Panc1 (cell line): ENCODE measurements around the gene LMAN2. TPM values are rescaled to one million over a fixed set of nuclear protein-coding genes. Genes with fewer than 3 reads are reported as not detected.
A peak's percentile ranks its signal among the peaks of the same experiment; 100 is the strongest.

ENCODE experiments used
- ATAC-seq: fragments of 200-7000 bp; cut with Tn5 transposase; 2 replicates; pipeline ENCODE4 v1.9.1; 2020; ENCODE audit warnings: mild to moderate bottlenecking, moderate library complexity
- BruUV-seq: library from RNA; stranded (reverse); fragments of 400-500 nt; replicated peaks from 2 replicates; lab custom pipeline; 2021; lab: Mats Ljungman, UMichigan
- CTCF ChIA-PET: fragments of 300-600 bp; sonication (Branson Sonifier 250); formaldehyde crosslinking; loops from one replicate; lab custom pipeline; 2022; ENCODE audit warnings: antibody characterized with exemption; lab: Charles Lee
- POLR2A ChIA-PET: fragments of 300-600 bp; sonication (Branson Sonifier 250); formaldehyde crosslinking; loops from one replicate; lab custom pipeline; 2022; ENCODE audit warnings: antibody characterized with exemption; lab: Charles Lee
- DNase-seq: peaks from one replicate; pipeline ENCODE4 v3.0.0-alpha.2; 2010; ENCODE audit warnings: low read depth, low spot score
- H3K27ac ChIP-seq: 2 replicates; pipeline ENCODE4 v1.5.1; 2011; ENCODE audit warnings: mild to moderate bottlenecking, low read length, inconsistent platforms
- H3K27me3 ChIP-seq: fragments of 200-500 bp; sonication (Bioruptor generic); 2 replicates; pipeline ENCODE4 v1.6.0; 2014; ENCODE audit warnings: low read length, inconsistent platforms; ENCODE audit not compliant: control insufficient read depth, insufficient read depth
- H3K36me3 ChIP-seq: fragments of 200-500 bp; sonication (Bioruptor generic); 2 replicates; pipeline ENCODE4 v1.5.1; 2014; ENCODE audit warnings: inconsistent platforms, mild to moderate bottlenecking, low read length, moderate library complexity; ENCODE audit not compliant: control insufficient read depth, insufficient read depth
- H3K4me1 ChIP-seq: 2 replicates; pipeline ENCODE4 v1.5.1; 2011; ENCODE audit warnings: inconsistent platforms, mild to moderate bottlenecking, low read length, moderate library complexity; ENCODE audit not compliant: control insufficient read depth, insufficient read depth
- H3K4me3 ChIP-seq, 2 experiments: 2 replicates each; pipeline ENCODE4 v1.5.1; 2011 to 2012; ENCODE audit warnings: low read depth in 2 of 2, low read length in 2 of 2, mild to moderate bottlenecking in 2 of 2, inconsistent platforms in 1 of 2, moderate library complexity in 1 of 2
- H3K9me3 ChIP-seq: fragments of 200-500 bp; sonication (Bioruptor generic); 2 replicates; pipeline ENCODE4 v1.5.1; 2014; ENCODE audit warnings: low read depth, mild to moderate bottlenecking, inconsistent platforms, low read length, moderate library complexity; ENCODE audit not compliant: control insufficient read depth, insufficient read depth
- POLR2AphosphoS5 ChIP-seq: IDR thresholded peaks from 2 replicates; pipeline ENCODE4 v1.6.1; 2012; ENCODE audit warnings: mild to moderate bottlenecking, low read depth, low read length, moderate library complexity
- SIN3A ChIP-seq: IDR thresholded peaks from 2 replicates; pipeline ENCODE4 v1.6.1; 2012; ENCODE audit warnings: low read depth, mild to moderate bottlenecking, low read length, moderate library complexity, borderline replicate concordance; ENCODE audit not compliant: insufficient read depth
- TCF7L2 ChIP-seq: IDR thresholded peaks from 2 replicates; pipeline ENCODE4 v1.6.1; 2011; ENCODE audit warnings: mild to moderate bottlenecking, low read depth, low read length, inconsistent platforms
- in situ Hi-C: cut with HindIII; loops from 2 replicates; pipeline ENCODE4 v1.10.0; 2016; ENCODE audit warnings: low sequenced_read_pairs, low pct_unique_long_range_greater_than_20kb
- intact Hi-C: fragments of 100-400 bp; cut with micrococcal nuclease; formaldehyde crosslinking; loops from one replicate; pipeline ENCODE4 v1.10.0; 2022; ENCODE audit not compliant: unreplicated experiment
- total RNA-seq: library from RNA; stranded (reverse); gene quantifications from one replicate; pipeline ENCODE4 v1.2.1, GENCODE V29; 2021; ENCODE audit not compliant: unreplicated experiment
- TF ChIP-seq, protein P1 (sequence below): fragments of 450-650 bp; IDR thresholded peaks from 2 replicates; pipeline ENCODE4 v1.5.1; 2017; ENCODE audit warnings: mild to moderate bottlenecking
- TF ChIP-seq, protein P2 (sequence below), 2 experiments: IDR thresholded peaks; 2 replicates each; pipeline ENCODE4 v1.6.1; 2011 to 2012; ENCODE audit warnings: low read depth in 2 of 2, control low read depth in 1 of 2, low read length in 1 of 2, mild to moderate bottlenecking in 1 of 2, moderate library complexity in 1 of 2; ENCODE audit not compliant: insufficient read depth in 1 of 2

Gene LMAN2
- total RNA-seq, 1 experiment from 2014 or later, result 140 TPM

DNA sequence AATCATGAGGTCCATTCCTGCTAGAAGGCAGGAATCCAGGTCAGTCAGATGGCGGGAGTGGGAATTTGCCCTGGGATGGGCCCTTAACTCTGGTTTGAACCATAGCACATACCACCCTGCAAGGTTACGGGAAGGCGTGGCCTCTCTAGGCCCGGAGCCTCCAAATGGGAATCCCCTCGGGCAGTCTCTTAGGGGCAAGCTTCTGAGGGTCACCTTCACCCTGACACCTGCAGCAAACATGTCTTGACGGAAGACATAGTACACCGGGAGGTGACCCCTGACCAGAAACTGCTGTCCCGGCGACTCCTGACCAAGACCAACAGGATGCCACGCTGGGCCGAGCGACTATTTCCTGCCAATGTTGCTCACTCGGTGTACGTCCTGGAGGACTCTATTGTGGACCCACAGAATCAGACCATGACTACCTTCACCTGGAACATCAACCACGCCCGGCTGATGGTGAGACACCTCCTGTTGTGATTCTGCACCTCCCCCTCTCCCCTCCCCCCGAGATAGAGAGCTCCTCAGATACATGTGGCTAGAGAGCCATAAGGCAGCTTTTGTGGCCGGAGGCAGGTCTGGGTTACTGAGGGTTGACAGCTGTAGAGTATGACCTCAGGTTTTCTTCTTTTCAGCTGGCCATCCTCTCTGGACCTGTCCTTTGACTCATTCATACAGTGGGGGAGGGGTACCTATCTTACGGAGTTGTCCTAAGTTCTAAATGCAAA, 46.9 kb downstream of the LMAN2 start:
- intact Hi-C loops (loop anchor here (5.0 kb wide), 1 partner anchor 192 kb away; no protein-coding TSS in a partner anchor), in situ Hi-C loops (no loop called here)
- DNase-seq, result no peak
- ATAC-seq, result no peak
- CTCF ChIA-PET, result interaction anchor here (0.6 to 0.9 kb wide), 3 partner anchors 67 to 152 kb away, joined by 3 to 4 read pairs (median 3); no protein-coding TSS in a partner anchor
- POLR2A ChIA-PET, result no interaction called here
- Histone ChIP-seq H3K27ac (peak overlapping the region; percentile 94), H3K4me3 (peak overlapping the region; percentile 81 to 97), H3K27me3 (no peaks in the 10 kb centered on the region), H3K9me3 (no peaks in the 10 kb centered on the region), H3K4me1 (peaks cover 34% of the 10 kb centered on the region), H3K36me3 (no peaks in the 10 kb centered on the region; the same call in none of the 2 replicates)
- TF ChIP-seq TCF7L2 (no peak), POLR2AphosphoS5 (0 out of 2 replicates have a peak, but pooled peaks have one; percentile 19), SIN3A (no peak)
- TF ChIP-seq, protein P1, sequence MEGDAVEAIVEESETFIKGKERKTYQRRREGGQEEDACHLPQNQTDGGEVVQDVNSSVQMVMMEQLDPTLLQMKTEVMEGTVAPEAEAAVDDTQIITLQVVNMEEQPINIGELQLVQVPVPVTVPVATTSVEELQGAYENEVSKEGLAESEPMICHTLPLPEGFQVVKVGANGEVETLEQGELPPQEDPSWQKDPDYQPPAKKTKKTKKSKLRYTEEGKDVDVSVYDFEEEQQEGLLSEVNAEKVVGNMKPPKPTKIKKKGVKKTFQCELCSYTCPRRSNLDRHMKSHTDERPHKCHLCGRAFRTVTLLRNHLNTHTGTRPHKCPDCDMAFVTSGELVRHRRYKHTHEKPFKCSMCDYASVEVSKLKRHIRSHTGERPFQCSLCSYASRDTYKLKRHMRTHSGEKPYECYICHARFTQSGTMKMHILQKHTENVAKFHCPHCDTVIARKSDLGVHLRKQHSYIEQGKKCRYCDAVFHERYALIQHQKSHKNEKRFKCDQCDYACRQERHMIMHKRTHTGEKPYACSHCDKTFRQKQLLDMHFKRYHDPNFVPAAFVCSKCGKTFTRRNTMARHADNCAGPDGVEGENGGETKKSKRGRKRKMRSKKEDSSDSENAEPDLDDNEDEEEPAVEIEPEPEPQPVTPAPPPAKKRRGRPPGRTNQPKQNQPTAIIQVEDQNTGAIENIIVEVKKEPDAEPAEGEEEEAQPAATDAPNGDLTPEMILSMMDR, result no peak
- TF ChIP-seq, protein P2, sequence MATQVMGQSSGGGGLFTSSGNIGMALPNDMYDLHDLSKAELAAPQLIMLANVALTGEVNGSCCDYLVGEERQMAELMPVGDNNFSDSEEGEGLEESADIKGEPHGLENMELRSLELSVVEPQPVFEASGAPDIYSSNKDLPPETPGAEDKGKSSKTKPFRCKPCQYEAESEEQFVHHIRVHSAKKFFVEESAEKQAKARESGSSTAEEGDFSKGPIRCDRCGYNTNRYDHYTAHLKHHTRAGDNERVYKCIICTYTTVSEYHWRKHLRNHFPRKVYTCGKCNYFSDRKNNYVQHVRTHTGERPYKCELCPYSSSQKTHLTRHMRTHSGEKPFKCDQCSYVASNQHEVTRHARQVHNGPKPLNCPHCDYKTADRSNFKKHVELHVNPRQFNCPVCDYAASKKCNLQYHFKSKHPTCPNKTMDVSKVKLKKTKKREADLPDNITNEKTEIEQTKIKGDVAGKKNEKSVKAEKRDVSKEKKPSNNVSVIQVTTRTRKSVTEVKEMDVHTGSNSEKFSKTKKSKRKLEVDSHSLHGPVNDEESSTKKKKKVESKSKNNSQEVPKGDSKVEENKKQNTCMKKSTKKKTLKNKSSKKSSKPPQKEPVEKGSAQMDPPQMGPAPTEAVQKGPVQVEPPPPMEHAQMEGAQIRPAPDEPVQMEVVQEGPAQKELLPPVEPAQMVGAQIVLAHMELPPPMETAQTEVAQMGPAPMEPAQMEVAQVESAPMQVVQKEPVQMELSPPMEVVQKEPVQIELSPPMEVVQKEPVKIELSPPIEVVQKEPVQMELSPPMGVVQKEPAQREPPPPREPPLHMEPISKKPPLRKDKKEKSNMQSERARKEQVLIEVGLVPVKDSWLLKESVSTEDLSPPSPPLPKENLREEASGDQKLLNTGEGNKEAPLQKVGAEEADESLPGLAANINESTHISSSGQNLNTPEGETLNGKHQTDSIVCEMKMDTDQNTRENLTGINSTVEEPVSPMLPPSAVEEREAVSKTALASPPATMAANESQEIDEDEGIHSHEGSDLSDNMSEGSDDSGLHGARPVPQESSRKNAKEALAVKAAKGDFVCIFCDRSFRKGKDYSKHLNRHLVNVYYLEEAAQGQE (IDR thresholded peaks at IDR 0.05; ENCODE audit: insufficient read depth in 1 of 2, low read depth in 2 of 2, low read length in 1 of 2), result no peak
- TSS peak; percentile 90 for BruUV-seq

DNA sequence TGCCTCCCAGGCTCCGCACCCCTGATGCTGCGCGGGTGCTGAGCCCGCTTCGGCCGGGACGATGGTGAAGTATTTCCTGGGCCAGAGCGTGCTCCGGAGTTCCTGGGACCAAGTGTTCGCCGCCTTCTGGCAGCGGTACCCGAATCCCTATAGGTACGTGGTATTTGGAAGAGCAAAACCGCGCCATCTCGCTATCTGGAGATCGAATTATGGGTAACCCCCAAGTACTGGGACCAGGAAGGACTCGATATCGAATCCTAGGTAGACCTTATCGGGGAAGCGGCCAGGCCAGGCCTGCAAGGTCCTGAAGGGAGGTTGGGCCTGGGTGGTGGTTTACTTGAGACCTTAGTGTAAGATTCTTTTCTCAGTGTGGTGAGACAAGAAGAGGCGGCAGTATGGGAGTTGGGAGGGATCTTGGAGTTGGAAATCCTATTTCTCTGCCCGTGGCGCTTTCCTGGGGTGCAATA, 47.5 kb downstream of the LMAN2 start:
- ATAC-seq (peak; percentile 0; the same call in 1 of the 2 replicates), DNase-seq (no peak)
- H3K4me3 ChIP-seq, result peak overlapping the region; percentile 81 to 97
- intact Hi-C loops (loop anchor here (5.0 kb wide), 1 partner anchor 192 kb away; no protein-coding TSS in a partner anchor), in situ Hi-C loops (no loop called here)
- no peaks in the 10 kb centered on the region for H3K27me3 ChIP-seq
- ChIA-PET POLR2A (no interaction called here), CTCF (interaction anchor here (0.6 kb wide), 1 partner anchor 111 kb away, joined by 12 read pairs; no protein-coding TSS in a partner anchor)
- peak overlapping the region; percentile 94 for H3K27ac ChIP-seq
- no TSS peak for BruUV-seq
- no peaks in the 10 kb centered on the region; the same call in none of the 2 replicates for H3K36me3 ChIP-seq
- TF ChIP-seq TCF7L2, result no peak
- TF ChIP-seq, protein P1, result no peak
- TF ChIP-seq POLR2AphosphoS5, result no peak; the same call in 1 of the 2 replicates
- TF ChIP-seq SIN3A, result no peak
- TF ChIP-seq, protein P2 (IDR thresholded peaks at IDR 0.05; ENCODE audit: insufficient read depth in 1 of 2, low read depth in 2 of 2, low read length in 1 of 2), result no peak
- peaks cover 34% of the 10 kb centered on the region for H3K4me1 ChIP-seq
- no peaks in the 10 kb centered on the region for H3K9me3 ChIP-seq
